BLaER1 (cell line): ENCODE data around the gene KCNAB1.
A peak's percentile ranks its signal among the peaks of the same experiment; 100 is the strongest.

Source experiments
- H3K27ac ChIP-seq: shearing (Covaris generic); formaldehyde crosslinking; 2 replicates; pipeline ENCODE4 v1.8.1; 2022
- H3K27me3 ChIP-seq: shearing (Covaris generic); formaldehyde crosslinking; 2 replicates; pipeline ENCODE4 v1.8.1; 2022
- H3K36me3 ChIP-seq: shearing (Covaris generic); formaldehyde crosslinking; 2 replicates; pipeline ENCODE4 v1.8.1; 2022
- H3K4me1 ChIP-seq: shearing (Covaris generic); formaldehyde crosslinking; 2 replicates; pipeline ENCODE4 v1.8.1; 2022
- H3K4me2 ChIP-seq: shearing (Covaris generic); formaldehyde crosslinking; 2 replicates; pipeline ENCODE4 v1.8.1; 2022
- H3K4me3 ChIP-seq: shearing (Covaris generic); formaldehyde crosslinking; 2 replicates; pipeline ENCODE4 v1.8.1; 2022
- H3K9ac ChIP-seq: shearing (Covaris generic); formaldehyde crosslinking; 2 replicates; pipeline ENCODE4 v1.8.1; 2022
- H3K9me3 ChIP-seq: shearing (Covaris generic); formaldehyde crosslinking; 2 replicates; pipeline ENCODE4 v1.8.1; 2022
- H4K20me1 ChIP-seq: shearing (Covaris generic); formaldehyde crosslinking; 2 replicates; pipeline ENCODE4 v1.8.1; 2022
- Cebpa-rat ChIP-seq: shearing (Covaris generic); IDR thresholded peaks from 2 replicates; pipeline ENCODE4 v1.8.1; 2022

The KCNAB1 gene

GRCh38 chr3:156150434-156151066, 30.2 kb downstream of the KCNAB1 start:
- TF ChIP-seq Cebpa-rat: no peak
- Histone ChIP-seq H3K4me2 (no peak overlapping the region), H3K4me1 (peaks cover 17% of the 10 kb centered on the region), H3K9me3 (0 out of 2 replicates have a peak, but pooled peaks cover 1% of the 10 kb centered on the region), H3K27ac (no peak overlapping the region), H4K20me1 (no peaks in the 10 kb centered on the region), H3K36me3 (no peaks in the 10 kb centered on the region), H3K9ac (no peak overlapping the region), H3K27me3 (no peaks in the 10 kb centered on the region), H3K4me3 (no peak overlapping the region)

- Histone ChIP-seq H3K9ac (no peak overlapping the region), H4K20me1 (no peaks in the 10 kb centered on the region), H3K9me3 (0 out of 2 replicates have a peak, but pooled peaks cover 4% of the 10 kb centered on the region), H3K4me3 (no peak overlapping the region), H3K36me3 (no peaks in the 10 kb centered on the region), H3K4me2 (no peak overlapping the region), H3K27me3 (no peaks in the 10 kb centered on the region), H3K4me1 (peaks cover 17% of the 10 kb centered on the region), H3K27ac (no peak overlapping the region)
- no peak for TF ChIP-seq Cebpa-rat
These were observed 31.5 kb downstream of the KCNAB1 start for GRCh38 chr3:156151824-156152428.

DNA sequence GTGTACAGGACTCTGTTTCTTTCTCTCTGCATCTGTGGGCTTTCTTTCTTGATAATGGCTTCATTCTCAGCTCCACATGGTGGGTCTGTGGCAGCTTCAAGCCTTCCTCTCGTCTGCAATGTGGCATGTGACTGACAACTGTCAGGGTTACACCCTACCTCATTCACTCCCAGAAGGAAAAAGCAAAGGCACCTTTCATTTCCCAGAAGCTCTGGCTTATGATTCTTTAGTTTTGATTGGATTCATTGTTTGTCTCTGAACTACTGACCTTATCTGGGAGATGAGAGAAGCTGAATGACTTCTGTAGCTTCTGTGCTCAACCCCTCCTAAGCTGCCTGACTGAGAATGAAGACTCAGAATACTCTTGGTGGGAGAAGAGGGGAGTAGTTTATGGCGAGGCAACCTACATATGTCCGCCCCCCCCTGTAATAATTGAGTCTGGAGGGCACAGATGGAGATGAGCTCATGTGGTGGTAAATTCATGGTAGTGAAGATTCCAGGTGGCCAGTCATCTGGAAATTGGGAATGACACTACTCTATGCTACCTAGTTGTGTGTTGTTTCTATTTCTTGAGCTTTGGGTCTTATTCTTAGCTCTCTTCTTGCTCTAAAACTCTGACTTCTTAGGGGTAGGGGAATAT, 38.4 kb downstream of the KCNAB1 start:
- H3K9me3 ChIP-seq: 0 out of 2 replicates have a peak, but pooled peaks cover 4% of the 10 kb centered on the region
- H4K20me1 ChIP-seq: no peaks in the 10 kb centered on the region
- no peak overlapping the region for H3K9ac ChIP-seq
- H3K36me3 ChIP-seq: no peaks in the 10 kb centered on the region
- H3K27me3 ChIP-seq: no peaks in the 10 kb centered on the region
- no peak overlapping the region for H3K4me3 ChIP-seq
- peaks cover 14% of the 10 kb centered on the region for H3K4me1 ChIP-seq
- no peak for TF ChIP-seq Cebpa-rat
- no peak overlapping the region for H3K4me2 ChIP-seq
- H3K27ac ChIP-seq: no peak overlapping the region

DNA sequence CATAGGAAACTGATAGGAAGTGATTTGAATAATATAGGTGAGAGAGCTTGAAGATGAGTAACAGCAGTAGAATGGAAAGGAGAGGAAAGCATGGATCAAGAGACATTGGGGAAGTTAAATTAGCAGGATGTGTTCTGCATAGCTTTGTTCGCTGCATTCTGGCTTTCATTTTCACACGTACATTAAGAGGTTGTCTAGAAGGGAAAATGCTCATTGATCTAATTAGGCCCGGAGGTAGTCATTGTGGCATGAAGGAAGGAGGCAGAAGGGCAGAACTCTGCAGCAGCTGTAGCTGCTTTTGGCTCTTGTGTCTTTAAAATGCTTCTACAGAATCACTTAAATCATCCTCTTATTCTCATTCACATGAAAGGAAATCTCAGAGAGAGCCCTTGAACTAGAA, 40.3 kb downstream of the KCNAB1 start:
- peak overlapping the region; percentile 51 for H3K4me2 ChIP-seq
- H3K4me1 ChIP-seq: peaks cover 14% of the 10 kb centered on the region
- H3K27me3 ChIP-seq: no peaks in the 10 kb centered on the region
- H3K36me3 ChIP-seq: no peaks in the 10 kb centered on the region
- no peak overlapping the region for H3K9ac ChIP-seq
- no peak overlapping the region for H3K27ac ChIP-seq
- 0 out of 2 replicates have a peak, but pooled peaks cover 2% of the 10 kb centered on the region for H3K9me3 ChIP-seq
- no peak overlapping the region for H3K4me3 ChIP-seq
- no peak for TF ChIP-seq Cebpa-rat
- no peaks in the 10 kb centered on the region for H4K20me1 ChIP-seq

DNA sequence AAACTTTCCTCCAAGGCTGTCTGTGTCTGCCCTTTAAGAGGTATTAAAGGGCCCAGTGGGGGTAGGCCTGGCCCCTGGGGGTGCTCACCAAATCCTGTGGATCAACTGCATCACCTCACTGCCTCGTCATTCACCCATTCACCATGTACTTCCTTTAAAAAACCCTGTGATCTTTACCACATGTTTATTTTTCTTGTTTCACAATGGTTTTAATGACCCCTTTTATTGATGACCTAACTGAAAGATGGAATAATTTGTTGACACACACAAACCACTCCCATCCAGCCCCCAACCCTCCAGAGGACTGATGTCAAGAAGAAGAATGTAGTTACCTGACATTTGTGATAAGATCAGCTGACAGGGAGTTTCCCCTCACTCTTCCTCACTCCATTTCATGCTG, 40.8 kb downstream of the KCNAB1 start:
- H3K4me3 ChIP-seq: no peak overlapping the region
- no peaks in the 10 kb centered on the region for H3K27me3 ChIP-seq
- peaks cover 14% of the 10 kb centered on the region for H3K4me1 ChIP-seq
- no peak for TF ChIP-seq Cebpa-rat
- no peak overlapping the region for H3K9ac ChIP-seq
- H3K36me3 ChIP-seq: no peaks in the 10 kb centered on the region
- H3K9me3 ChIP-seq: no peaks in the 10 kb centered on the region
- peak overlapping the region; percentile 51 for H3K4me2 ChIP-seq
- H3K27ac ChIP-seq: no peak overlapping the region
- no peaks in the 10 kb centered on the region for H4K20me1 ChIP-seq

GRCh38 chr3:156163848-156164247, 43.5 kb downstream of the KCNAB1 start:
- no peaks in the 10 kb centered on the region for H4K20me1 ChIP-seq
- TF ChIP-seq Cebpa-rat: no peak
- H3K9me3 ChIP-seq: no peaks in the 10 kb centered on the region
- peaks cover 14% of the 10 kb centered on the region for H3K4me1 ChIP-seq
- H3K4me2 ChIP-seq: no peak overlapping the region
- H3K9ac ChIP-seq: no peak overlapping the region
- H3K36me3 ChIP-seq: no peaks in the 10 kb centered on the region
- H3K4me3 ChIP-seq: no peak overlapping the region
- H3K27me3 ChIP-seq: no peaks in the 10 kb centered on the region
- no peak overlapping the region for H3K27ac ChIP-seq

DNA sequence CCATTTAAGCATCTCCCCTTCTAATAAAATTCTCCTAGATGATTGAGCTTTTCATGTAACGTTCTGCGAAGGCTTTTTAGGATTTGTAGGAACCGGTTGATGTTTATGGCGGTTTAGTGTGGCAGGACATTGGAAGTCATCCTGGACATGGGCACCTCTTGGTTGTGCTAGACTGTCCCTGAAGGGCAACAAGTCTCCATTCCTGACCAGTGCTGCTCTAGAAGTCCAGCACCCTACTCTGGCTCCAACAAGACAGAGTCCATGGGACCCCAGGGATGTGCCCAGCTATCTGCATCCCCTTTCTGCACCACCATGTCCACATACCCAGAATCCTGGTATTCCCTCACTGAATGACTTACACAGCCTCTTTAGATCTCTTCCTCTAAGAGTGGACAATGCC, 46.4 kb downstream of the KCNAB1 start:
- Histone ChIP-seq H3K4me1 (no peaks in the 10 kb centered on the region), H3K9me3 (no peaks in the 10 kb centered on the region), H3K36me3 (no peaks in the 10 kb centered on the region), H3K9ac (no peak overlapping the region), H3K4me3 (no peak overlapping the region), H3K27ac (no peak overlapping the region), H3K27me3 (no peaks in the 10 kb centered on the region), H3K4me2 (no peak overlapping the region), H4K20me1 (no peaks in the 10 kb centered on the region)
- TF ChIP-seq Cebpa-rat: no peak

DNA sequence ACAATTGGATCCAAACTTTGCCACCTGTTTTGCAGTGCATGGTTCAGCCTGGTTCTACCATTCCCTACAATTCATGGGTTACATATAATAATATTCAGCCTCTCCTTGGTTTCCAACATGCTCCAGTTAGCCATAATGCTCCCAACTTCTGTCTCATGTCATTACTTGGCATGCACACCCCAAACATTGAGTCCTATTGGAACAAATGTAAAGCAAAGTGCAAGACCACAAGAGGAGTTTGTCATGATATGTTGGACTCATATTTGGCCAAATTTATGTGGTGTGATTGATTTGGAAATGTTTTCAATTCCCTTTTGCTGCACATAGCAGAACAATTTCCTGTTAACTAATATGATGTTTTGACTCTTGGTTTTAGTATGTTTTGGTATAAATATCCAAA, 50.2 kb downstream of the KCNAB1 start:
- Histone ChIP-seq H4K20me1 (no peaks in the 10 kb centered on the region), H3K4me2 (no peak overlapping the region), H3K4me3 (no peak overlapping the region), H3K9ac (no peak overlapping the region), H3K4me1 (no peaks in the 10 kb centered on the region), H3K27ac (no peak overlapping the region), H3K9me3 (no peaks in the 10 kb centered on the region), H3K36me3 (no peaks in the 10 kb centered on the region), H3K27me3 (no peaks in the 10 kb centered on the region)
- no peak for TF ChIP-seq Cebpa-rat

- Histone ChIP-seq H3K4me1 (no peaks in the 10 kb centered on the region), H3K27ac (no peak overlapping the region), H3K9ac (no peak overlapping the region), H3K27me3 (no peaks in the 10 kb centered on the region), H3K9me3 (0 out of 2 replicates have a peak, but pooled peaks cover under 1% of the 10 kb centered on the region), H3K4me3 (no peak overlapping the region), H3K36me3 (no peaks in the 10 kb centered on the region), H3K4me2 (no peak overlapping the region), H4K20me1 (no peaks in the 10 kb centered on the region)
- TF ChIP-seq Cebpa-rat: no peak
These were observed 51.2 kb downstream of the KCNAB1 start for GRCh38 chr3:156171281-156172267.
